Subcutaneous abdominal adipose tissue (tissue), 5 donors: ENCODE data around the gene HOXC9.

Source experiments
- H3K27ac ChIP-seq: one replicate; pipeline ENCODE4 v1.7.0; 2013; ENCODE audit warnings: low read depth, mild to moderate bottlenecking, inconsistent platforms, low read length, moderate library complexity
- H3K27me3 ChIP-seq, 5 donors: one replicate each; pipeline ENCODE4 v1.7.0; 2013; ENCODE audit warnings: low read length in 5 of 5, inconsistent platforms in 1 of 5; ENCODE audit not compliant: control insufficient read depth in 5 of 5, insufficient read depth in 4 of 5
- H3K36me3 ChIP-seq, 5 donors: one replicate each; pipeline ENCODE4 v1.7.0; 2013; ENCODE audit warnings: low read length in 5 of 5; ENCODE audit not compliant: control insufficient read depth in 5 of 5, insufficient read depth in 5 of 5
- H3K4me1 ChIP-seq, 5 donors: one replicate each; pipeline ENCODE4 v1.7.0; 2013; ENCODE audit warnings: low read length in 5 of 5, mild to moderate bottlenecking in 3 of 5, moderate library complexity in 1 of 5; ENCODE audit not compliant: control insufficient read depth in 5 of 5, insufficient read depth in 5 of 5
- H3K4me3 ChIP-seq, 5 donors: one replicate each; pipeline ENCODE4 v1.7.0; 2013; ENCODE audit warnings: low read length in 5 of 5, low read depth in 1 of 5
- H3K9ac ChIP-seq, 5 donors: one replicate each; pipeline ENCODE4 v1.7.0; 2013; ENCODE audit warnings: low read length in 5 of 5, mild to moderate bottlenecking in 4 of 5, moderate library complexity in 3 of 5
- H3K9me3 ChIP-seq, 5 donors: one replicate each; pipeline ENCODE4 v1.7.0; 2013; ENCODE audit warnings: low read length in 5 of 5; ENCODE audit not compliant: control insufficient read depth in 5 of 5
- donor health status: healthy.
- donor health status: healthy.
- donor health status: healthy.
- donor health status: healthy.
- donor health status: healthy.

Gene HOXC9

DNA sequence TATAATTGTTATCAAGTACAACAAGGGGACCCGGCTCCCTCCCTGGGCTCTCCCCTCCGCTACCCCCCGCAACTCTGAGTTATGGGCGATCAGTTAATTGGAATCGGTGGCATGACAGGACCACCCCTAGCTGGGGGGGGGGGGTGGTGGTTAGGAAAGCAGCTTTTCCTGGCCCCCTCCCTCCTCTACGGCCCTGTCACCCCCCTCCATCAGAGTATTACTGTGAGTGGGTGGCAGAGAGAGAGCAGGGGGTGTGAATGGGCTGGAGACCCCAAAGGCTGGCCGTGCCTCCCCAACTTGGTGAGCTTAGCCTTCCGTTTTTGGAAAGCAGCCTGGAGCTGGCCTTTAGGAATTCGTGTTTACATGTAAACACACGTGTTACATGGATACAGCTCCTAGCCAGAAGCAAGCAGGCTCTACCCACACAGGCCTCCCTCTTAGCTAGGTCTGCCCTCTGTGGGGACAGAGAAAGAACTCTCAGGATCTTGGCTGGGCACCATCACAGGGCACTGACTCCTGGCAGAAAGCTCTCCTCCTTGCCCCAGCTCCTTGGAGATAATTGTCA, 52.6 kb downstream of the HOXC9 start:
- H3K36me3 ChIP-seq = no peaks in the 10 kb centered on the region
- H3K9me3 ChIP-seq = no peaks in the 10 kb centered on the region
- H3K27ac ChIP-seq = peak overlapping the region; percentile 23
- peaks cover 2 to 28% (median 23%) of the 10 kb centered on the region in 5 donors for H3K4me1 ChIP-seq
- peaks cover 0 to 24% (median 11%) of the 10 kb centered on the region in 5 donors for H3K27me3 ChIP-seq
- peak overlapping the region; percentile 2 to 49 (median 44) for H3K4me3 ChIP-seq
- H3K9ac ChIP-seq = peak overlapping the region in 1 of 5 donors; percentile 59
